Stimulated activated naive CD8-positive, alpha-beta T cell treated with anti-CD3 and anti-CD28 coated beads, Interleukin-15, Interleukin-2, amounts not matched to agents 100 U/mL and 50 U/mL, for 24 hours (primary cell): ENCODE results near the gene FMN1.
"Not testable (repeated sequence)": the region's sequence is repeated elsewhere in the genome, so short reads cannot be mapped to it uniquely, and the experiment has no call there.

Experiments used
- ATAC-seq: fragments of 150-1000 bp; cut with Tn5 transposase; one replicate; pipeline ENCODE4 v1.10.0; 2021
- DNase-seq: peaks from one replicate; pipeline ENCODE4 v3.0.0; 2021

The FMN1 gene

DNA sequence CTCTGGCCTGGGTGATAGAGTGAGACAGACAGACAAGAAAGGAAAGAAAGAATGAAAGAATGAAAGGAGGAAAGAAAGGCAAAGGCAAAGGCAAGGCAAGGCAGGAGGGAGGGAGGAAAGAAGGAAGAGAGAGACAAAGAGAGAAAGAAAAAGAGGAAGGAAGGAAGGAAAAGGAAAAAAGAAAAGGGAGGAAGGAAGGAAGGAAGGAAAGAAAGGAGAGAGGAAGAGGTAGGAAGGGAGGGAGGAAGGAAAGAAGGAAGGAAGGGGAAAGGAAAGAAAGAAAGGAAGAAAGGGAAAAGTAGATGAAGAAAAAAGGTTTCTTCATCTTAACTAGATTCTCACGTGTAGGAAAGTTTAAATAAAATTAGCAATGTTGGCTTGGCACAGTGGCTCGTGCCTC lies 334.5 kb downstream of the FMN1 start:
- no peak for ATAC-seq

DNA sequence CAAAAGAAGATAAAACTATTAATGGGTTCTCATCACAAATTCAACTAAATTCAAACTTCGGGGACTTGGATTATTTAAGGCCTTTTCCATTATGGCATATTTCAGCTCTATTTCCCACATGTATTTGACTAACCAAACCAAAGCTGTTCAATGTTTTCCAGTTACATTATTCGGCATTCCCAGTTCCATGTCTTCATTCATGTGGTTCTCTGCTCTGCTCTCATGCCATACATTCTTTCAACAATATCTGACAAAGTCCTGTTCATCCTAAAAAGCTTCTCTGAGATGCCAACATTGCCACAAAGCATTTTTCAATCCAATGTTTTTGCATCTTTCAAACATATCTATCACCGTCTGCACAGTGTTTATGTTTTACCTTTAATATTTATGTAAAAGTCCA lies 335.3 kb downstream of the FMN1 start:
- DNase-seq (no peak), ATAC-seq (no peak)

More for the DNA sequence above, 334.5 kb downstream of the FMN1 start:
- no peak for DNase-seq

DNA sequence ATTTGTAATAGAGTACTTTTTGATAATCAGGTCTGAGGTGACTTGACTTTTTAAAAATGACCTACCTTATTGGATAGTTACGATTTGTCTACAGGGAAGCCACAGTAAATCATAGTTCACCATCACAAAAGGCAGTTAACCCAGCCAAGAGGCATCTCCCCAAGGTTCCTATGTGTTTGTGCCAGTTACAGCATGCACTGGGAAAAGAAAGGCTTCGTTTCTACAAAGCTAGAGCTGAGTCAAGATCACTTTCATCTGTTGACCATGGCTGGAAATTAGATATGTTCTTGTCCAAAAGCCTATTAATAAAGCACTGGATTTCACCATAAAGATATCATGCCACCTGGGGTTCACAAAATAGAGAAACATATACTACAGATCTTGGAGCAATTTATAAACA lies 336.8 kb downstream of the FMN1 start:
- DNase-seq = no peak
- ATAC-seq = no peak

DNA sequence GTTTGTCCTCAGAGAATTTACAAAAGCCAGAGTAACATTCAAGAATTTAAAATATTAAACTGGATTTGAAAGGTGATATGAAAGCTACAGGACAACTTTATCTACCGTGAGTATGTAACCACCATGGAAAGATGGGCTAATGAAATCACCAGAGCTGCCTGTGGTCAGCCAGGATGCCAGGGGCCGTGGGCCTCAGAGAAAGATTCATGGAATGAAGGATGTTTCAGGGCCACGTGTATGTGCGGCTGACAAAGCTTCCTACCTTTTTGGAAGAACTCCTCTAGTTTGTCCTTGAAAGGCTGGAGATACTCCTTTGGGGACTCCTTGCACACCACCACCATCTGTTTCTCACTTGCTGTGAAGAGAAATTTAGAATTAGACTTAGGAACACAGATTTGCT lies 337.8 kb downstream of the FMN1 start:
- ATAC-seq = no peak
- no peak for DNase-seq

DNA sequence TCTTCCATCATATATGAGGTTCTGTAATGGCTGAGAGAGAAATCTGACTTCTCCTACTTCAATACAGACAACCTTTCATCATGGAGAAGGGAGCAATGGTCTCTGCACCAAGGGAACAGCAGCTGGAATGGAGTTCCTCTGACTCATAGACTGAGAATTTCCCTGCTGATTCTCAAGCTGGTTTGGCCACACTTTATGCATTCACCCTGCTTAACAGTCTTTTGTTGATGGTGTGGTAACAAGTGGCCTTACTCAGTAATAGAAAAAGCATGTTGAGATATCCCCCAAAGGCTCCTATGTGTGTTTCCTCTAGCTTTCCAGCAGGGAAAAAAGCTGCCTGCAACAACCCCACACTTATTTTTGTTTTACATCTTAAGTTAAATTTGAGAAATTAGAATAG lies 338.6 kb downstream of the FMN1 start:
- no peak for DNase-seq

DNA sequence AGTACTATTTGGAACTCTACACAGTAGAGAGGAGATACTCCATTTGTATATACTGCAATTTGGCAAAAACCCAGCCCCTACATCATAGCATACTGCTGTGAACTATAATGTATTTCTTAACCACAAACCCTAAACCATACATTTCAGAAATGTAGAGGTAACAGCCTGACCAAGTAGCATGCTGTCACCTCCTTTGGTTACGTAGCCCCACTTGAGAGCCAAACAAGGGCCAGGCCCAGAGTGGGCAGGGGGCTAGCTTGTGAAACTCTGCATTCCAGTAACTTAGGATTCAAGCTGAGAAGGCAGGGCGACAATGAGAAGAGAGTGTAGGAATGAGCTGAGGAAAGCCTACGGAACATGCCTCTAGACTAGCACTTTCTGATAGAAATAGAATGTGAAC lies 340.9 kb downstream of the FMN1 start:
- ATAC-seq (no peak), DNase-seq (no peak)

More for the DNA sequence above, 338.6 kb downstream of the FMN1 start:
- no peak for ATAC-seq

DNA sequence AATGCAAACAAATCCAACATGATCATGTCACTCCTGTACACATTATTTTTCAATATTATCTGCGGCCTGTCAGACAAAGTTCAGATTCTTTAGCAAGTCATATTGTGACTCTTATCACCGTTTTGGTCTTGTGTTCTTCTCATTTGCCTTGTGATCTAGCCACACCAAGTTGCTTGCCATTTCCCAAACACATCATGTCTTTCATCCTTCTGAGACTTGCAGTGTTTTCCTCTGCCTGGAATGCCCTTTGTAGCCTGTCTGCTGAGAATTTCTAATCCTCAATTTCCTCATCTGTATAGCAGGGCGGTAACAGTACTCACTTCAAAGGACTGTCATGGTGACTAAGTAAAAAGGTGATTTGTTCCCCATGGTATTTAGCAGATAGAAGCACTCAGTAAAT lies 341.7 kb downstream of the FMN1 start:
- DNase-seq (no peak), ATAC-seq (no peak)

DNA sequence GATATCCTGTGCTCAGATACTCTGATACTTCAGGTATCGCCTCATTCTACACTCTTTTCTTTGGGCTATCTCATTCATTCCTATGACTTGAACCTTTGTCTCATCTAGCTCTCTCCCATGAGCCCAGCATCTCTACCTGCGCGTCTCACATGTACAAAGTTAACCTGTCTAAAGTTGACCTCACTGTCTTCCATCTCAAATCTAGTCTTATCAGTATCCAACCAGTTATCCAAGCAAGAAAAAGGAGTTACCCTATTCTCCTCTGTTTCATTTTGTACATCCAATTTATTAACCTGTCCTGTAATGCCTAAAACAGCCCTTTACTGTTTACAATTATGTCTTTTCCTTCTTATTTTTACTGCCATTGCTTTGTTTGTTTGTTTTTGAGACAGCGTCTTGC lies 342.5 kb downstream of the FMN1 start:
- no peak for ATAC-seq
- DNase-seq = no peak

DNA sequence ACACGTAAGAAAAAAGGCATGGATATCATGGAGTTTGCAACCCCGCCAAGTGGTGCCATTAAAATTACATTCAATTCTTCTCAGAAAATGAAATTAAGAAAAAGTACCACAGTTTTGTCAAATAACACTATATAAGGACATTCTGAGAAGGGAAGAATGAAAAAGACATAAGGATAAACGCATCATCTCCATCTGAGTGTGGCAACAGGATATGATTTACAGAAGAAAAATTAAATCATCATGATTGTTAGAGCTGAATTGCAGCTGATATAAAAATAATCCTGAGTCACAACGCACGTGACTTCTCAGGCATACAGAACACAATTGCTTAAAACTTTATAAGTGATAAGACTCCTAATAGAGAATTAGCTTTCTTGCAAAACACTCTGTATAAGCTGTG lies 342.9 kb downstream of the FMN1 start:
- DNase-seq = no peak

DNA sequence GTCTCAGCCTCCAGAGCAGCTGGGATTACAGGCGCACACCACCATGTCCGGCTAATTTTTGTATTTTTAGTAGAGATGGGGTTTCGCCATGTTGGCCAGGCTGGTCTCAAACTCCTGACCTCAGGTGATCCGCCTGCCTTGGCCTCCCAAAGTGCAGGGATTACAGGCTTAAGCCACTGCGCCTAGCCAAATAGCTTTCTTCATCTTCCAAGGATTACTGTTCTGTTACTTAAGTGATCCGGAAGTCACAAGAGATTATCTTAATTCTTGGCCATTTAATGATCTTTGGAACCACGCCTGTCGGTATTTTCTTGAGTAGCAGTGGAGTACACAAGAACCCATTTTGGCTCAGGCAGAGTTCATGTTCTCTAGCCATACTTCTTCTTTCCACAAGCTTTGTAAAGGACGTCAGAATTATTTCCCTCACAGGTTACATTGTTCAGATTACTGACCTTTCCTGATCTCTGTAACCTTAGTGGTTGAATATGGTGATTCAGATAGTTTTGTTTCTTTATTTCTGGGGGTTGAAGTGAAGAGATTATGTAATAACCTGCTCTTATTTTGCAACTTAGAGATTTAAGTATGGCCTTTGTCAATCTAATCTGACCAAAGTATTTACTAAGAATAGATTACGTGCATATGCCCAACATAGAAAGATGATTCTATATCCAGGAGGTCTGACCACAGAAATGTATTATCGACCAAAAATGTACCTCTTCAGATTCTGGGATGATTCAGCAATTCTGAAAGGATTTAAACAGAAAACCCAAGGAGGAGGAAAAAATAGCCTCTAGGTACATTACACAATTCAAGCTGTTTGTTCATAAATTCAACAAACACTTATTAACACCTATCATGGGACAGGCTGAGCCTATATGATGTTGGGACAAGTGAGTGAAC lies 344.5 kb downstream of the FMN1 start:
- ATAC-seq (no peak), DNase-seq (no peak)

More for the DNA sequence above, 342.9 kb downstream of the FMN1 start:
- no peak for ATAC-seq

DNA sequence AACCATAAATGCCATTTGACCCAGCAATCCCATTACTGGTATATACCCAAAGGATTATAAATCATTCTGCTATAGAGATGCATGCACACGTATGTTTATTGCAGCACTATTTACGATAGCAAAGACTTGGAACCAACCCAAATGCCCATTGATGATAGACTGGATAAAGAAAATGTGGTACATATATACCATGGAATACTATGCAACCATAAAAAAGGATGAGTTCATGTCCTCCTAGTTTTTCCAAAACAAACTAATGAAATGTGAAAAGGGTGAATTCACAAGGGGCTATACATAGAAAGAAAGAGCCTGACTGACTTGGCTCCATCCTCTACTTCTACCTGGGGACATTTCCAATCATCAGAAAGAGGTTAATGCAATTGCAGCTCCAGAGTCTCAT lies 347.8 kb downstream of the FMN1 start:
- DNase-seq, ATAC-seq: not testable (repeated sequence)

DNA sequence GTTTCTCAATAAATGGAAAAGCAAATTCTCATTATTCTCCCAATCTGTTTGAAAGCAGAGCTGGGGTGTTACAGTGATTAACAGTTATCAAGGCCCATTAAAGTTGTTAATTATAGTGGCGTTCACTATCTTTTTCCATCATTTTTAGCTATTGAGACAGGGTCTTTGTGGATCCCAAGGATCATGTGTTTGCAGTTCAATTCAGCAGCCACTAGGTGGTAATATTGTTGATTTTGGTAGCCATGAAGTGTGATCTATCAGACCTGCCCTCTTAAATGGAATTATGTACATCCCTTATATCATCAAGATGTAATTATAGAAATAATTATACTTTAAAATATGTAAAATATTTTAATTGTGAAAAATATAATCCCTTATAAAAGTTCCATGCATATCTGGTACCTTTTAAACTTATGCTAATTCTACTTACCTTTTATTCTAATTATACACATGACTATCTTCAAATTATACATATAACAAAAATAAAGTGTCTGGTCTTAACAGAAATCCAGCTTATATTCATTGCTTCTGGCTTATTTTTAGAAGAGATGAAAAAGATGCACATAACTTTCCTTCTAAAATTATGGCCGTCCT lies 350.3 kb downstream of the FMN1 start:
- DNase-seq (no peak), ATAC-seq (no peak)

DNA sequence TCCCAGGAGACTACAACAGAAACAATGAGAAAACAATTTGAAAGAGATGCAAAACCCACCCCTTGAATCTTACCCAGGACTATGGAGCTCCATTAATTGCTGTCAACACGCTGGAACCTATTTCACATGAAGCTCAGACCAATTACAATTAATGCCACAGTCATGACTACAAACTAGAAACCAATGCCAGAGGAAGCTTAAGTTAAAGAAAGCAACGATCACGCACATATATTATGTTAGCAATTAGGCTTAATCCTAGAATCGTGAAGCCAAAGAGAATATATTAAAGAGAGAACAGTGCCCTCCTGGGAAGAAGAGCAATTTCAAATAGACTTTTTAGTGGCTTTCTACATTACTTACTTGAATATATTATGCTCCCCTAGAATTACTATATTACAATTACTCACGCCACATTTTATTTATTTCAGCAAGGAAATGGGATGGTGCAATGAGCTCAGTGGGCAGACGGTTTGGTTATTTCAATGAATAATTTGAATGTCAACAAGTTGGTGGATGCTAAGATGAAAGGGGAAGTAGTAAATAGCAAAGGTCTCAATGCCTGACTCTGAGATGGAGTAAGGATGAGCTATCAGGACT lies 351.2 kb downstream of the FMN1 start:
- ATAC-seq (no peak), DNase-seq (no peak)

DNA sequence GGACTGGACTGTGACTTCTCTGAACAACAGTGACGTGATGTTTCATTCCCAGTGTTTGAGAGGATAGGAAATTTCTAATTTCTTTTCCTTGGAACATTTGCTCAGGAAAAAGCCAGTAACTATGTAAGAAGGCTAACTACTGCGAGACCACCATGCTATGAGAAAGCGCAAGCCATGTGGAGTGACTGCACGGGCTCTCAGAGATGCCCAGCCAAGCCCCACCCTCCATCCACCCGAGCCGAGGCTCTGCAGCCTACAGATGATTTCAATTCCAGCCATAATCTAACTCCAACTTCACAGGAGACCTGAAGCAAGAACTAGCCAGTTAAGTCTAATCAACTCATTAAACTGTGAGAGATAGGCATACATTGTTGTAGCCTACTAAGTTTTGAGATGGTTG lies 352.4 kb downstream of the FMN1 start:
- no peak for DNase-seq
- no peak for ATAC-seq

DNA sequence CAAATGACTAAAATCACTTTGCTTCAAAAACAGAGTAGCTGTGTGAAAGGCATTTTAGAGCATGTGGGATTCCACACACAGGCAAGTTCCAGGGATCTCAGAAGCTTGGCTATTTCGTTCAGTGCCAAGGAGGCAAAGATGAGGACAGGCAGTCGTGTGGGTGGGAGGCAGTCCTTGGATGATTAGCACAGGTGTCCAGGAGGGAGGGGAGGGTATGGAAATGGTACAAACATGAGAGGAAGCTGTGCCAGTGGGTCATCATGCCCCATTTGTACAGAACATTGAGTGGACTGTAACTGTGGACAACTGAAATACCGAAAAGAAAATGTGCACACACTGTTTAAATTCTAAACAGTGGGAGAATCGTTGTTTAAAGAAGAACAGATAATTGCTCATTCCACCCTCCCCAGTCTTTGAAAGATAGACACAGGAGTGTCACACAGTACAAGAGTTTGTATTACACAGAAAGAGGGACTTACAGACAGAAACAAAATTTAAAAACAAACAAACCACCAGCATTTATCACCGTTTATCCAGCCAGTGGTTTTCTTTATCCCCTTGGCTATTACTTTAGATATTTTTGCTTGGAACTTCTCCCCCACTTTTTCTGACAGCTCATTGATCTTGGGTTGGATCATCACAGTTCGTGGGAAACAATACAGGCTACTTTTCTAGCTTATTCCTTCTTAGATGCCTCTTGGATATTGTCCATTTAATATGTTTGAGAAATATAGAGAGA lies 353.8 kb downstream of the FMN1 start:
- no peak for DNase-seq

DNA sequence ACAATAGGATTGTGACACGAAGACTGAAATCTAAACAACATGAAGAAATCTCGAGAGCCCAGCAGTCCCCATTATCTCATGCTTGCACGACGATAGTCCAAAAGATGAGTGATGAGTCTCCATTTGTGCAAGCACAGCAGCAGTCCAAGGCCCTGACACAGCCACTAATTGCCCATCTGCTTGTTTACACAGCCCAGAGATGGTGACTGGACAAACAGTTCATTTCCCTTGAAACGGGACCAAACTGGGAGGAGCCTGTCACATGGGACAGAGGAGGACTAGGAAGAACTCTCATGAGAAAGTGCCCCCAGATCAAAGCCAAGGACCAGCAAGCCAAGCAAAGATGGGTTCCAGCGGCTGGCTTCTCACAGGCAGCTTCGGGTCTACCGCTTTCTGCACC lies 355.7 kb downstream of the FMN1 start:
- DNase-seq = no peak

More for the DNA sequence above, 353.8 kb downstream of the FMN1 start:
- no peak for ATAC-seq

DNA sequence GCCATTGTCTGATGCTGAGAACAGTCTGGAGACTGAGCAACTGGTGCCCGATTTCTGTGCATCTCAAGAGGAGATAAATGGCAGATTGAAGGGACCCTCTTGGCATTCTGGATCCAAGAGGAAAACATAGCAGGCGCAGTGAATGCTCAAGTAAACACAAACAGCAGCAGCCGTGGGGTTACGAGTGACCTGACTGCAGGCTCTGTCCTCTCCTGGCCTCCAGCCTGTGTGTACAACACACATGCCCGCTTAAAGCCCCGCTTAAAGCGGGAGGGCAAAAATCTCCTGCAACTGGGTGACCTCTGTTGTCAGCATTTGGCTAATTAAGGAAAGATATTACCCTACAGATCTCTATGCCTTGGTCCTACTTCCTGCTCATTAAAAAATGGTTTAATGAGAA lies 356.2 kb downstream of the FMN1 start:
- ATAC-seq = no peak

More for the DNA sequence above, 355.7 kb downstream of the FMN1 start:
- ATAC-seq = no peak

DNA sequence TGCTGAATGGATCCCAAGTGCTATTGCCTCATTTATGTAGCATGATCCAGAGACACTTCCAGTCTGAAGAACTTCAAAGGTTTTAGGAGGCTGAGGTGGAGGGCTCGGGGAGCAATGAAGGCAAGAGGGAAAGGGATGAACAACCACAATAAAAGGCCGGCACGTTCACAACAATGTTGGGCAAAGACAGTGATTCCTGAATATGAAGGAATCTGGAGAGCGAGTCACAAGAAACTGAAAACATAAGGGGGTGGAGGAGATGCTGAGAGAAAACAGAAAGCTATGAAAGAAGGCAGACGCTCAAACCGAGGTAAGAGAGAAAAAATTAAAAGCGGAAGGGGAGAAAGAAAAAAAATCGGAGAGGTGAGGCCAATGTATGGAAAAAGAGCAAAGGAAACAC lies 356.6 kb downstream of the FMN1 start:
- ATAC-seq = no peak
- no peak for DNase-seq

More for the DNA sequence above, 356.2 kb downstream of the FMN1 start:
- no peak for DNase-seq

DNA sequence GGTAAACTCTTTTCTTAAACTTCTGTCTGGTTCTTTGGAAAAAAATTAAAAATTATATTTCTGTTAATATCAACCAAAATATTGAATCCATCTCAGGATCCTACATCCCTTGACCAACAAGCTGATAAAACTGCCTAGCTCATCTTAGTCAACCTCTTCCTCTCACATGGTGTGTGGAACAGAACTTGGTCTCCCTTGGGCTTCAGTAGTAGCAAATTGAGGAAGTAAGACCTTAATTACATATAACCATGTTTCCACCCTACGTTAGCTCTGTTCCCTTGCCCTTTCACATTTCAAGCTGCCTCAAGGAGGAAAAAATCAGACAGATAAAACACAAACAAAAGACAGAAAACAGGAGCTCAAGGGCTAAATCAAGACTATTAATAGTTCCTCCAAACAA lies 360.4 kb downstream of the FMN1 start:
- DNase-seq (no peak), ATAC-seq (no peak)

DNA sequence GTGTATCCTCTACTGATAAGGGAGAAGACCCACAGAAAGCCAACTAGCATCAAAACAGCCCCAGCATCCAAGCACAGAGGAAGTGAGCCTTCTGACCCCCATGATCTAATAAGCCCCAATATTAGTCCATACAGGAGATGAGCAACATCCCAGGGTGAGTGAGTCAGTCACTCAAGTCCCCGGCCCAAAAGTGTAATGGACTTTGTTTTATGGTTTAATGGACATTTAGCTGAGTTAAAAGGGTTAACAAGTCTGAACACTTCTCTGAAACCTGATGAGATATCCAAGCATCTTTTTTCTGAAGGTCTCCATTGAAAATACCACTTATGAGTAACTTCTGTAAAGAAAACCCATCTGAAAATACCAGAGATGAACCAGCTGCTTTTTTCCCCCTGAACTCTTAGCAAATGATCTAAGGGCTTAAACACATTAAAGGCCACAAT lies 361.1 kb downstream of the FMN1 start:
- ATAC-seq = no peak
- no peak for DNase-seq

DNA sequence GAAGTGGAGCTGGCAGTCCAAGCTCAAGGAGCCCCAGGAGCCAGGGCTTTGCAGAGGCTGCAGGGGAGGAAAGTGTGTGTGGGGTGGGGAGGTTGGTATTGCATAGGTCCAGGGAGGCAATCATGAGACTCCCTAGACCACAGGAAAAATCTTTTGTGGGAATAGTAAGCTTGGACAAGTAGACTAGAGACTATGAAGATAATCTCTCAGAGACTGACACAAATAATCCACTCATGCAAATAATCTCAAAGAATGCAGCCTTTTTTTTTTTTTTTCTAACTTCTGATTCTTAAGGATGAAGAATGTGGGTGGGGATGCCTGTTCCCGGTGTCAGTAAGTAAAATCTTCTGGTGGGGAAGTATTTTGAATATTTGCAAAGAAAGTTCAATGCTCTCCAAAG lies 363.0 kb downstream of the FMN1 start:
- ATAC-seq (no peak), DNase-seq (no peak)

DNA sequence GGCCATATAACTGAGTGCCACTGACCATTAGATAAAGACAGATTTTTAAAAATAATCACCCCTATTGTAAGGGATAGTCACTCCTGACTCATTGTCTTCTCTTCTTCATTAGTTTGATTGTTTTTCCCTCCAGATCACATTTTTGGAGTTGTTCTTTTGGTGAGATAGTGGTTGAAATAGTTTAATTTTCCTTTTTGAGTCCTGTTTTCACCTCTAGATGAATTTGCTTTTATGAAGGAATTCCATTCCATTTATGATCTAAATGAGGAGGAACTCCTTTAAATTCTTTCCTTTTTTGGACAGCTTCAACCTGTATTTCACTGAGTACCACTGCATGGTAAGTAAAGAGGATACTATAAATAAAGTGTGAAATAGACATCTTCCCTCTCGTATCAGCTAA lies 364.3 kb downstream of the FMN1 start:
- DNase-seq = no peak
- no peak for ATAC-seq

DNA sequence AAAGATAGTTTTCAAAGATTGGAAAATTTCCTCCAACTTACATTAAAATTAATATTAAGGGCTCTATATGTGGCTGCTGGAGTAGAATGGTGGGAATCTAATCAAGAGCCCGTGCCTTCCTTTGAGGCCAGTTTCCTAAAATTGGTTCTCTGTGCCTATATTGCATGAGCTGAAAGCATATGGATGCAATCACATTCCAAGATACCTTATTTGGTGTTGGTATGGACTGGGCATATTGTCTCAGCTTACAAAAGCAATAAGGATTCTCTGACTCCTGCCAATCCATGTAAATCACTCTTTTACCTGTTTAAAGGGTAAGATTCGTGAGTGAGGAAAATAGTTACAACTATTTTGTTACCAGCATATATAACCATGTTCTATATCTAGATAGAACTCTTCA lies 365.1 kb downstream of the FMN1 start:
- no peak for ATAC-seq
- no peak for DNase-seq
